Right lobe of liver (tissue), 4 donors: Measurements from ENCODE around the gene KLF11.
A peak's percentile ranks its signal among the peaks of the same experiment; 100 is the strongest.

Source experiments
- CTCF ChIP-seq, 4 donors: fragments of 200-600 bp in 3 of 4; fragments of 450-650 bp in 1 of 4; IDR thresholded peaks; one replicate each; pipeline versions ENCODE4 v1.5.1 to v1.8.0; 2016 to 2022; ENCODE audit warnings: antibody characterized with exemption in 4 of 4, mild to moderate bottlenecking in 2 of 4
- POLR2A ChIP-seq: fragments of 450-650 bp; IDR thresholded peaks from one replicate; pipeline ENCODE4 v1.6.1; 2017; ENCODE audit warnings: antibody characterized with exemption, mild to moderate bottlenecking
- donor health status: DM: no; HTN: no; CAD: no.
- donor health status: DM: no; HTN: no; CAD: no.
- donor health status: DM: no; HTN: yes; CAD: no.

GRCh38 chr2:10022966-10023662 is 20.2 kb upstream of the KLF11 start:
- TF ChIP-seq CTCF (IDR thresholded peaks at IDR 0.05) (peak in 3 of 4 donors; percentile 2 to 19 (median 11)), POLR2A (no peak)
